ENCODE data around the gene ADGRL2. TPM values are rescaled to one million over a fixed set of nuclear protein-coding genes. Genes with fewer than 3 reads are reported as not detected.
A peak's percentile ranks its signal among the peaks of the same experiment; 100 is the strongest.

The ADGRL2 gene
- polyA plus RNA-seq: not detected

DNA sequence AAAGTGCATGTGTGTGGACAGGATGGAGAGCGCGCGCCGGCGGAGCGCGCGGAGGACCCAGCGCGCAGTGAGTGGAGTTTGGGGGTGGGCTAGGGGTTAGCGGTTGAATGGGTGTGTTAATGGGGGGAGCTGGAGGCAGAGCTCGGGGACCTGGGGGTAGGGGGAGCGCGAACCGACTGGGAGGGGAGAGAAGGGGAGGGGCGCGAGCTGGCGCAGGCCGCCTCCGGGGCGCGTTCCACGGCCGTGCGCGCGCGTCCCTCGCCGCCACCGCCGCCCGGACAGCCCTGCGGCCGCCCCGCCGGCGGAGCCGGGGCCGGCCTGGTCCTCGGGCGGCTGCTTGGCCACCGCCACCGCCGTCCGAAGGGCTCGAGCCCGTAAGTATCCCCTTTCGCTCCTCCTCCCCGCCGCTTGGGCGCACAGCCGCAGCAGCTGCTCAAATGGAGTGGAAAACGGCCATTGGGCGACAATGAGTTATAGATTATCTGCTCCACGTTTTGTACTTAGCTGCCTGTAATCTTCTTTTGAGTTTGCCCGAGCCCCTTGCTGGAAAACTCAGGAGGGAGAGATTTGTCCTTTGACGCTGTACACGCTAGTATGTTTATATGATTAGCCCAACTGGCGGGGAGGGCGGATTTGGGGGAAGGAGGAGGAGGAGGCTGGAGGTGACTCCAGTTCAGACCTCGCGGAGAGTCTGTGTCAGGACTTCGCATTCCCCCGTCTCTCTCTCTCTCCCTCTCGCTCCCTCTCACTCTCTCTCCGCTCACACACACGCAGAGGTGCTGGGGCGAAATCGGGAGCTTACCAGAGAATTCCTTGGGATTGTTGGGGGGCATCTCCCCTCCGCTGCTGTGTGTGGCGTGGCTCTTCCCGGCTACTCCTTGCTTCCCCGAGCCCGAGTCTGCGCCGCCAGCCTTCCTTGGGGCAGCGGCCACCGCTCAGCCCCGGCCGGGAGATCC lies at the start of gene ADGRL2:
Gene ADGRL2, plus strand, starts transcription at position 240 of the 956 bp plus-strand sequence. CDS start 36,051 bp downstream, outside the sequence.
- peaks cover 0 to 3% (median 3%) of the 10 kb centered on the region in 3 donors for H3K36me3 Mint-ChIP-seq
- peaks cover 9 to 13% (median 13%) of the 10 kb centered on the region in 3 donors for H3K27me3 Mint-ChIP-seq (ENCODE audit: low read depth in 3 of 3)
- no peak within 1 kb of the TSS for H3K27ac Mint-ChIP-seq
- peak within 1 kb of the TSS in 3 of 5 donors; percentile 35 to 60 (median 59) for H3K4me3 Mint-ChIP-seq
- no peak for DNase-seq
- H3K4me1 Mint-ChIP-seq: no peaks in the 10 kb centered on the region
- peaks cover 8 to 43% (median 24%) of the 10 kb centered on the region in 6 donors for H3K9me3 Mint-ChIP-seq

- Mint-ChIP-seq H3K36me3 (peaks cover 0 to 3% (median 0%) of the 10 kb centered on the region in 3 donors), H3K4me3 (no peak overlapping the region)
Measured at GRCh38 chr1:81752840-81753239, 47.9 kb upstream of the ADGRL2 start.

DNA sequence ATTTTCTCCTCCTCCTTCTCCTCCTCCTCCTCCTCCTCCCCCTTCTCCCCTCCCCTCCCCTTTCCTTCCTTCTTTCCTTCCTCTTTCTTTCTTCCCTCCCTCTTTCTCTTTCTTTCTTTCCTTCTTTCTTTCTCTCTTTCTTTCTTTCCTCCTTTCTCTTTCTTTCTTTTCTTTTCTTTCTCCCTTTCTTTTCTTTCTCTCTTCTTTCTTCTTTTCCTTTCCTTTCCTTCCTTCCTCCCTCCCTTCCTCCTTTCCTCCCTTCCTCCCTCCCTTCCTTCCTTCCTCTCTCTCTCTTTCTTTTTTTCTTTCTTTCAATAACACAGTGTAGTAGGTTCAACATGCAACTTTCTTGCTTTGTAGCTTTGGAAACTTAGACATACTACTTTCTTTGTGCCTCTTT lies 46.3 kb upstream of the ADGRL2 start:
- peaks cover 0 to 2% (median 0%) of the 10 kb centered on the region in 3 donors for H3K27me3 Mint-ChIP-seq (ENCODE audit: low read depth in 3 of 3)
- no peaks in the 10 kb centered on the region for H3K4me1 Mint-ChIP-seq
- H3K4me3 Mint-ChIP-seq: no peak overlapping the region
- peaks cover 4 to 52% (median 12%) of the 10 kb centered on the region in 6 donors for H3K9me3 Mint-ChIP-seq
- DNase-seq: no peak
- H3K36me3 Mint-ChIP-seq: peaks cover 0 to 3% (median 0%) of the 10 kb centered on the region in 3 donors
- H3K27ac Mint-ChIP-seq: no peak overlapping the region

More at GRCh38 chr1:81752840-81753239, 47.9 kb upstream of the ADGRL2 start:
- Mint-ChIP-seq H3K27ac (no peak overlapping the region), H3K9me3 (peaks cover 6 to 46% (median 15%) of the 10 kb centered on the region in 6 donors), H3K4me1 (no peaks in the 10 kb centered on the region), H3K27me3 (ENCODE audit: low read depth in 3 of 3) (peaks cover 0 to 2% (median 0%) of the 10 kb centered on the region in 3 donors)
- DNase-seq: no peak

DNA sequence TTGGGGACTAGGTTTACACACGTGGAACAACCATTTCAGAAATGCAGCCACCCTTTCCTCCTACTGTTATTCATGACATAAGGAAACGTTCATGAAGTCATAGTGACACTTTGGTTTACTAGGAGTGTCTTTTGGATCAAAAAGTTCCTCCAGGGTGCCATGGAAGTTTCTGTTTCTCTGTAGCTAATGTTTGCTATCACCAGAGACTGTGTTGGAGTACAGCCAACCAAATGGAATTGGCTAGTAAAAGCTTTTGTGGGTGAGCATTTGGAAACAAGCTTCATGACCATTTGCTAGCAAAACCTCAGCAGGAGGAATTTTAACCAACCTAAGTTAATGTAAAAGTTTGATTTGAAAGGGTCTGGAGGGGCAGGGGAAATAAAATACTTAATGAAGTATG lies 43.9 kb upstream of the ADGRL2 start:
- peaks cover 0 to 3% (median 0%) of the 10 kb centered on the region in 3 donors for H3K36me3 Mint-ChIP-seq
- no peak overlapping the region for H3K4me3 Mint-ChIP-seq

GRCh38 chr1:81757398-81758020 lies 43.2 kb upstream of the ADGRL2 start:
- Mint-ChIP-seq H3K27ac (no peak overlapping the region), H3K4me3 (no peak overlapping the region), H3K4me1 (no peaks in the 10 kb centered on the region), H3K9me3 (peaks cover 4 to 45% (median 12%) of the 10 kb centered on the region in 6 donors), H3K27me3 (ENCODE audit: low read depth in 3 of 3) (peaks cover 0 to 2% (median 0%) of the 10 kb centered on the region in 3 donors), H3K36me3 (peaks cover 0 to 3% (median 0%) of the 10 kb centered on the region in 3 donors)
- DNase-seq: no peak

More for the DNA sequence above, 43.9 kb upstream of the ADGRL2 start:
- Mint-ChIP-seq H3K27me3 (ENCODE audit: low read depth in 3 of 3) (peaks cover 0 to 2% (median 0%) of the 10 kb centered on the region in 3 donors), H3K4me1 (no peaks in the 10 kb centered on the region), H3K9me3 (peaks cover 4 to 42% (median 12%) of the 10 kb centered on the region in 6 donors), H3K27ac (no peak overlapping the region)
- no peak for DNase-seq

DNA sequence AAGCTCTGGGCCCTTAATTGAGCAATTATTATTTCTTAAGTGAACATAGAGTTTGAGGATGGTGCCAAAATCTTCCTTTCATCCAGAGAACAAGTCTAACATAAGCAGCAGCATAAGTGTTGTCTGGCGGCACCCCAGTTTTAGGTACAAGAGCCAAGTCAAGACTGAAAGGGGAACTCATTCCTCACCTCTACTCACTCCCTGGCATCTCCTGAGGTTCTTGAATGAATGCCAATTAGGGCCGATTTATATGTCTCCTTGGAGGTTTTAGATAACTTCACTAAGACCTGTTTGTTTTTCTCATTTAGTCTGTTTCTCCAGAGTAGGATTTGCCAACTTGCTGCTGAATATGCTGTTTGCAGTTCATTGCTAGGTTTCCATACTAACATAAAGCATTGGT lies 42.6 kb upstream of the ADGRL2 start:
- H3K27ac Mint-ChIP-seq: no peak overlapping the region
- no peaks in the 10 kb centered on the region for H3K4me1 Mint-ChIP-seq
- no peak overlapping the region for H3K4me3 Mint-ChIP-seq
- H3K36me3 Mint-ChIP-seq: no peaks in the 10 kb centered on the region
- peaks cover 4 to 41% (median 10%) of the 10 kb centered on the region in 6 donors for H3K9me3 Mint-ChIP-seq
- DNase-seq: no peak
- peaks cover 0 to 1% (median 0%) of the 10 kb centered on the region in 3 donors for H3K27me3 Mint-ChIP-seq (ENCODE audit: low read depth in 3 of 3)

DNA sequence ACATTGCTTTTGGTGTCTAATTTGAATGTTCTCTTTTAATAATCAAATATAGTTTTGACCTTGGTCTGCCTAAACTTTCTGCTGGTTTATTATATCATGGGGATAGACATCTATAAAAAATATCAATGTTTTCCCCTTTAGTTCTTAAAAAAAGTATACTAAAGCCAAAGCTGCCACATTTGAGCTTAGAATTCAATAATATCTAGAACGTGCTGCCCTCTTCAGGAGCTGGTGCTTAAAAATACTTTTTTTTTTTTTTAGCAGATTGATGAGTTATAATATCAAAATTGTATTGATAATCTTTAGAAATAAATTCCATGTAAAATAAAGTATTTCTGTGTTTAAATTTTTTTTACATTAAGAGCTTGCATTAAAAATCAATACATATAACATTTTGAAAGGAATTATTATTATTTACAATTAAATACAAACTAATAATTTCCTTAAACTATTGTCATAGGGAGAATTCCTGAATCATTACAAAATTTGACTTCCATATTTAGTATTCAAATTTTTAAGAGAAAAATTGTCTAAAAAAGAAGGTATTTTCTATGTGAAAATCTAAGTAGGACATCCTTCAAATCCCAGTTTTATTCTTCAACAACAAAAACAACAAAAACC lies 40.1 kb upstream of the ADGRL2 start:
- Mint-ChIP-seq H3K27me3 (ENCODE audit: low read depth in 3 of 3) (no peaks in the 10 kb centered on the region), H3K9me3 (peaks cover 1 to 41% (median 10%) of the 10 kb centered on the region in 6 donors), H3K27ac (no peak overlapping the region), H3K4me1 (no peaks in the 10 kb centered on the region), H3K4me3 (no peak overlapping the region), H3K36me3 (no peaks in the 10 kb centered on the region)
- no peak for DNase-seq

GRCh38 chr1:81775510-81775909 lies 25.2 kb upstream of the ADGRL2 start:
- Mint-ChIP-seq H3K36me3 (no peaks in the 10 kb centered on the region), H3K4me1 (no peaks in the 10 kb centered on the region), H3K4me3 (no peak overlapping the region), H3K27ac (no peak overlapping the region), H3K9me3 (peaks cover 7 to 36% (median 14%) of the 10 kb centered on the region in 6 donors), H3K27me3 (ENCODE audit: low read depth in 3 of 3) (peaks cover 0 to 3% (median 0%) of the 10 kb centered on the region in 3 donors)
- DNase-seq: no peak

- Mint-ChIP-seq H3K27me3 (ENCODE audit: low read depth in 3 of 3) (no peaks in the 10 kb centered on the region), H3K4me3 (no peak overlapping the region), H3K27ac (no peak overlapping the region)
Measured at GRCh38 chr1:81780705-81781454, 19.9 kb upstream of the ADGRL2 start.

GRCh38 chr1:81781749-81782148 lies 19.0 kb upstream of the ADGRL2 start:
- Mint-ChIP-seq H3K27me3 (ENCODE audit: low read depth in 3 of 3) (no peaks in the 10 kb centered on the region), H3K9me3 (peaks cover 4 to 47% (median 17%) of the 10 kb centered on the region in 6 donors), H3K36me3 (no peaks in the 10 kb centered on the region), H3K4me3 (no peak overlapping the region), H3K4me1 (no peaks in the 10 kb centered on the region), H3K27ac (no peak overlapping the region)
- no peak for DNase-seq

More at GRCh38 chr1:81780705-81781454, 19.9 kb upstream of the ADGRL2 start:
- H3K9me3 Mint-ChIP-seq: peaks cover 4 to 40% (median 16%) of the 10 kb centered on the region in 6 donors
- H3K4me1 Mint-ChIP-seq: no peaks in the 10 kb centered on the region
- no peak for DNase-seq
- no peaks in the 10 kb centered on the region for H3K36me3 Mint-ChIP-seq

- no peak for DNase-seq
- no peak overlapping the region for H3K27ac Mint-ChIP-seq
- H3K4me3 Mint-ChIP-seq: no peak overlapping the region
- no peaks in the 10 kb centered on the region for H3K36me3 Mint-ChIP-seq
- peaks cover 0 to 23% (median 10%) of the 10 kb centered on the region in 6 donors for H3K9me3 Mint-ChIP-seq
- H3K27me3 Mint-ChIP-seq (ENCODE audit: low read depth in 3 of 3): peaks cover 0 to 3% (median 3%) of the 10 kb centered on the region in 3 donors
- no peaks in the 10 kb centered on the region for H3K4me1 Mint-ChIP-seq
Measured at GRCh38 chr1:81792184-81792583, 8.6 kb upstream of the ADGRL2 start.

DNA sequence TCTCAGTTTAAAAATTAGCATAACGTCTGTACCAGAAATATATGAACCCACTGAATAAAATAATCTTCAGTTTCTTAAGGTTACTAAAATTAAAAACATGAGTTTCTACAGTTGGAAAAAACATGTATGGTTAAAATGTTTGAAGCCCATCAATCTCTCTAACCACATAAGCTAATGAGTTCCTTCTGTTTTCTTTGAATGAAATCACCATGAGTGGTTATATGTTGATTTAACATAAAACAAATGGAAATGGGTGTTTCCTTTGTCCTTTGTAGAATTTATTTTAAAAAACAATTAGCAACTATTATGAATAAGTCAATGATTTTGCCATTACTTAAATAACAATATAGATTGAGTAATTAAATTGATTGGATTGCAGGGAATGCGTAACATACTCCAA lies 3.0 kb upstream of the ADGRL2 start:
- no peak overlapping the region for H3K27ac Mint-ChIP-seq
- no peaks in the 10 kb centered on the region for H3K4me1 Mint-ChIP-seq
- peaks cover 0 to 3% (median 0%) of the 10 kb centered on the region in 3 donors for H3K36me3 Mint-ChIP-seq
- H3K9me3 Mint-ChIP-seq: peaks cover 5 to 21% (median 14%) of the 10 kb centered on the region in 6 donors
- H3K4me3 Mint-ChIP-seq: no peak overlapping the region
- DNase-seq: no peak
- H3K27me3 Mint-ChIP-seq (ENCODE audit: low read depth in 3 of 3): peaks cover 0 to 7% (median 3%) of the 10 kb centered on the region in 3 donors

All from immature natural killer cell (primary cell).